ENCODE data around the gene ARPC1A.
"Not testable (repeated sequence)": the region's sequence is repeated elsewhere in the genome, so short reads cannot be mapped to it uniquely, and the experiment has no call there.

Gene ARPC1A

DNA sequence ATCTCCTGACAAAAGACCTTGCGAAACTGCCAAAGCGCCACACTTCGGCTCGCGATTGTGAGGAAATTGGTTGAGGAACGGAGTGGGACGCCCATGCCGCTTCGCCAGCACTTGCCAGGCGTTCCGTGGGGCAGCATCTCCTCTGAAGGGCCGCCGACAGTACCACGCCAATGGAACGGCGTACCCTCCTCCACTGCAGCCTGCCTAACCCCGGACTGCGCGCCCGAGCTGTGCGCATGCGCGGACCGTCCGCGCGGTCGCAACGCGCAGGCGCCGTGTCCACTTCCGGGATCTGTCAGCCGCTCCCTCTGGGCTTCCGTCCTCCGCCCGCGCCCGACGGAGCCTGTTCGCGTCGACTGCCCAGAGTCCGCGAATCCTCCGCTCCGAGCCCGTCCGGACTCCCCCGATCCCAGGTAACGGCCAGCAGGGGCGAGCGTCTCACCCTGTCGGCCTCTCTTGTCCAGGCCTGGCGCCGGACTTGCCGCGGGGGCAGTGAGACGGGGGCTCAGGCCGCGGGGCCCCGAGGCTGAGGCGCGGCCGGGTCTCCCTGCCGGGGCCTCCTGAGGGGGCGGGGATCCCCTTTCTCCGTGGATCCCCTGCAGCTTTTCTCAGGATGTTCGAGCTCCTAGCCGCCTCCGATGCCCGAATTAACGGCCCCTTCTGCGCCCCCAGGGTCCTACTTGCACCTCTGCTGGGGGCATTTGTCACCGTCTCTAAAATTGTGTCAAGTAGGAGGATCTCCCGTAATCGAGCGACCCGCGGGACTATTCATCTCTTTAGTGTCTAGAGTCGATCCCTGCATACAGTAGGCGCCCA is at the start of gene ARPC1A:
ARPC1A (plus strand) TSS at position 307 of the 816 bp plus-strand sequence. CDS start 7,456 bp downstream, outside the sequence.
- DNase-seq: peak; percentile 91

DNA sequence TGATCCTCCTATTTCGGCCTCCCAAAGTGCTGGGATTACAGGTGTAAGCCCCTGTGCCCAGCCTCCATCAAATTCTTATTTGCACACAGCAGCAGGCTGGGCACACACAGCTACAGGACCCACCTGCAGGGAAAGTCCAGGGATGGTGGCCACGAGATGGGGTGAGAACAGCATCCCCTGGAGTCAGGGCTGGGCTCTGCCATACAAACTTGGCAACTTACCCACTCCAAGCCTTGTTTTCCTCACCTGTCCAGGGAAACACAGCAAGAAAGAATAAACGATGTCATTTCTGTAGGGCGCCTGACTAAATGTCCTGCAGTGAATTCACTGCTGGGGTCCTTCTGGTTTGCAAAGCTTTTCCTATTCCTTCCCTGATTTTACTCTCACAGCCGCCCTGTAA is 47.5 kb upstream of the ARPC1A start:
- no peak for DNase-seq

DNA sequence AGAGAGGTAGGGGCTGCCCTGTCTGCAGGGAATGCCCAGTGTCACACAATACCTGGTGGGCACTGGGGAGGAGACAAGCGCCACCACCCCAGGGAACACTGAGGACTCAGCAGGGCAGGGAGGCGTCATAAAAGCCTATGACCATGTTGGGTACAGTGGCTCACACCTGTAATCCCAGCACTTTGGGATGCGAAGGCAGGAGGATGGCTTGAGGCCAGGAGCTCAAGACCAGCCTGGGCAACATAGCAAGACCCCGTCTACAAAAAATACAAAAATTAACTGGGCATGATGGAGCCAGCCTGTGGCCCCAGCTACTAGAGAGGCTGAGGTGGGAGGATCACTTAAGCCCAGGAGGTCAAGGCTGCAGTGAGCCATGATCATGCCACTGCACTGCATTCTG is 41.5 kb upstream of the ARPC1A start:
- not testable (repeated sequence) for DNase-seq

DNA sequence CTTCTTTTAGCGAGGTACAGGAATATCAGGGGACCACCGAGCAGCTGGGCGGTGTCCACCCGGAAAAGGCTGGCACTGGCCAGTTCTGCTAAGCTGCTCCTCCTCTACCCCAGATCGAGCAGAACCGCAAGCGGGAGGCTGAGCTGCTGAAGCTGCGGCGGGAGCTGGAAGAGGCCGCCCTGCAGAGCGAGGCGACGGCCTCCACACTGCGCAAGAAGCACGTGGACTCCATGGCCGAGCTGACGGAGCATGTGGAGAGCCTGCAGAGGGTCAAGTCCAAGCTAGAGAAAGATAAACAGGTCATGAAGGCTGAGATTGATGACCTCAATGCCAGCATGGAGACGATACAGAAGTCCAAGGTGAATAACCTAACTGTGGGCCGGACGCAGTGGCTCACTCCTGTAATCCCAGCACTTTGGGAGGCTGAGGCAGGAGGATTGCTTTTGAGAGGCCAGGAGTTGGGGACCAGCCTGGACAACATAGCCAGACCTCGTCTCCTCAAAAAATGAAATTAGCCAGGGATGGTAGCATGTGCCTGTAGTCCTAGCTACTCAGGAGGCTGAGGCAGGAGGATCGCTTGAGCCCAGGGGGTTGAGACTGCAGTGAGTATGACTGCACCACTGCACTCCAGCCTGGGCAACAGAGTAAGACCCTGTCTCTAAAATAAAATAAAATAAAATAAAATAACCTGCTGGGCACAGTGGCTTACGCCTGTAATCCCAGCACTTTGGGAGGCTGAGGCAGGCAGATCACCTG is 37.7 kb upstream of the ARPC1A start:
- DNase-seq: no peak

DNA sequence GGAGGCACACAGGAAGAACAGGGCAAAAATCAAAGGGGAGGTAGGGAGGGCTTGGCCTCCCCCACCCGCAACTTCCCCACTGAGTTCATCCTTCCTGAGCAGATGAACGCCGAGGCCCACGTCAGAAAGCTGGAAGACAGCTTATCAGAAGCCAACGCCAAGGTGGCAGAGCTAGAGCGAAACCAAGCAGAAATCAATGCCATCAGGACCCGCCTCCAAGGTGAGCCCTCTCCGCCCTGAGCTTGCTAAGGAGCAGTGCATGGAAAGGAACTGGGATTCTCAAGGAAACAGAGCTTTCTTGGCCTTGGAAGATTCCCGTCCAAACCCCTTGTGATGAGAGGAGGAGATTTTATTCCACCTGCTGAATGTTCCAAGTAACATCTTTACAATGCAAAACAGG is 36.5 kb upstream of the ARPC1A start:
- DNase-seq: no peak

DNA sequence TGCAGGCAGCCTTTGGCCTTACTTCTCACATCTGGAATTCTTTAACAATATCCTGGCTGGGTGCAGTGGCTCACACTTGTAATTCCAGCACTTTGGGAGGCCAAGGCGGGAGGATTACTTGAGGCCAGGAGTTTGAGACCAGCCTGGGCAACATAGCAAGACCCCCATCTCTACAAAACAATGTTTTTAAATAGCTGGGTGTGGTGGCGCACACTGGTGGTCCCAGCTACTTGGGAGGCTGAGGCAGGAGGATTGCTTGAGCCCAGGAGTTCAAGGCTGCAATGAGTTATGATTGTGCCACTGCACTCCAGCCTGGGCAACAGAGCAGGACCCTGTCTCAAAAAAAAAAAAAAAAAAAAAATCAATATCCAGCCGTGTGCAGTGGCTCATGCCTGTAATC is 35.5 kb upstream of the ARPC1A start:
- DNase-seq: not testable (repeated sequence)

DNA sequence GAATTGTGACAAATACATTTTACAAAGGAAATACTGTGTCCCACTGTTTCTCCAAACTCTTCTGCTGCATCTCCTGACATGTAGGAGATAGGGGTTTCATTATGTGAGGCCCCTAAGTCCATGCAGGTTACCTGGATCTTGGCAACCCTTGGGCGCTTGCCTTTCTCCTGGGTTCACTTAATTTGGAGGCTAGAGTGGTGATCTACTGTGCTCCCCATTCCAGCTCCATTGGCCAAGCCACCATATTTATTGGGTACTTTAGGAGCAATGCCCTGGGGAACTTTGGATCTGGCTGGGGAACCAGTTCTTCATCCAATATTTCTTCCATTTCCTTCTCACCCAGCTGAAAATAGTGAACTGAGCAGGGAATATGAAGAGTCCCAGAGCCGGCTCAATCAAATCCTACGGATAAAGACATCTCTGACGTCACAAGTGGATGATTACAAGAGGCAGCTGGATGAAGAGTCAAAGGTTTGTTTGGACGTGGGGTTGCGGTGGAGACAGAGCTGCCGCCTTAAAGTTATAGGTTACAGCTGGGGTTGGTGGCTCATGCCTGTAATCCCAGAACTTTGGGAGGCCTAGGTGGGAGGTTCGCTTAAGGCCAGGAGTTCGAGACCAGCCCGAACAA is 34.6 kb upstream of the ARPC1A start:
- DNase-seq: no peak

DNA sequence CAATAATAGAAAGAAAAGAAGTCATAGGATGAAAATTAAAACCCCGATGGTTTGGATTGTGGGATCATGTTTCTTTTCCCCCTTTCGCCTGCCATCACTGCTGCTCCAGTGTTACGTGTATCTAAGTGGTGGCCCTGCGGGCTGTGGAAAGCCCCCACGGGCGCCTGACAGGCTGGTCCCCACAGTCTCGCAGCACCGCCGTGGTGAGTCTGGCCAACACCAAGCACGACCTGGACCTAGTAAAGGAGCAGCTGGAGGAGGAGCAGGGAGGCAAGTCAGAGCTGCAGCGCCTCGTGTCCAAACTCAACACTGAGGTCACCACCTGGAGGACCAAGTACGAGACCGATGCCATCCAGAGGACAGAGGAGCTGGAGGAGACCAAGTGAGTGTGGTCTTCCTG is 33.6 kb upstream of the ARPC1A start:
- DNase-seq: no peak

DNA sequence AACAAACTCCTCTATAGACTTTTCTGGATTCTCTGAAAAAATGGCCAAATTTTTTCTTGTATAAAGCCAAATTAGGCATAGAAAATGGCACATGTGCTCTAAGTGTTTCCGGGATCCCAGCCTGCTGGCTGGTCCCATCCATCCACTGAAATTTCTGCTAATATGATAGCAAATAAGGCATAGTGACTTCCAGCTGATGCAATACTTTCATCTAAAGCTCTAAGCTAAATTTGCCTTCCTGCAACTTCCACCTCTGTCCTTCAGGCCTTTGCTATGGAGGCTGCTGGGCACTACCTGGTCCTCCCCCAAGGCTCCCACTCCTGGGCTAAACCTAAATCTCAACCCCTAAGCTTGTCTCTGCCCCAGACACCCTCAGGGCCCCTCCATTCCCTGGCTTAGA is 32.5 kb upstream of the ARPC1A start:
- DNase-seq: no peak

DNA sequence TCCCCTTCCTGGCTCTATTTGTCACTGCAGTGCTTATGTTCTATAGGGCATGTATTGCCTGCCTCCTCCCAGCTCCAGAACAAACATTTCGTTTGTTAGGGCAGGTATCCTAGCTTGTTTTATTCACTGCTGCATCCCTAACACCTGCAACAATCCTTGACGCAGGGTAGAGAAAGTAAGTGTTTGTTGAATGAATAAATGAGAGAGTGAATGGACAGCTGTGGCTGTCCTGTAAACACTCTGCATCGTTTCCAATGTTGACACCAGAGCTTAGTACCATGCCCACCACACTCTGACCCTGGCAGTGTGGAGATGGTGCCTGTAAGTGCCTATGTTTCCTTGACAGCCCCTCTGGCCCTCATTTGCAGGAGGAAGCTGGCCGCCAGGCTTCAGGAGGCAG is 32.0 kb upstream of the ARPC1A start:
- no peak for DNase-seq

DNA sequence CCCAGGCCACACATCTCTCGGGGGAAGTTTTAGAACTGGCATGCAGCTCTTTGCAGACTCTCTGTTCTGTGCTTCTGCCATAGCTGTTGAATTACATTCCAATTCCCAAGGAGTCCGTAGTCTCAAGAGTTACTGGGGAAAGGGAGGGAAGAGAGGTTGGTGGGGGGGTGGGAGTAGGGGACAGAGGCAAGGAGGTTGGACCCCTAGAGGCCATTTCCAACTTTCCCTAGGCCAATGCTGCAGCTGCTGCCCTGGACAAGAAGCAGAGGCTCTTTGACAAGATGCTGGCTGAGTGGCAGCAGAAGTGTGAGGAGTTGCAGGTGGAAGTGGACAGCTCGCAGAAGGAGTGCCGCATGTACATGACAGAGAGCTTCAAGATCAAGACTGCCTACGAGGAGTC is 29.2 kb upstream of the ARPC1A start:
- no peak for DNase-seq

DNA sequence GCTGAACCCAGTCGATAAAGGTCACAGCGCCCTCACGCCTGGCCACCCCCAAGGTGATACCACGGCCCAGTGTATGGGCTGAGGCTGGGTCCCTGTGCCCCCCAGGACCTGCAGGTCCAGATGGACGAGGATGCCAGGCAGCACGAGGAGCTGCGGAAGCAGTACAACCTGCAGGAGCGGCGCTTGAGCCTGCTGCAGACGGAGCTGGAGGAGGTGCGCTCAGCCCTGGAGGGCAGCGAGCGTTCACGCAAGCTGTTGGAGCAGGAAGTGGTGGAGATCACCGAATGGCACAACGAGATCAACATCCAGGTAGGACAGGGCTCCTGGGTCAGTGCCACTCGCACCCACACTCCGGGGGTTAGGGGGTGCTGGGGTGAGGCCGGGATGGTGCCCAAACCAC is 24.2 kb upstream of the ARPC1A start:
- no peak for DNase-seq

DNA sequence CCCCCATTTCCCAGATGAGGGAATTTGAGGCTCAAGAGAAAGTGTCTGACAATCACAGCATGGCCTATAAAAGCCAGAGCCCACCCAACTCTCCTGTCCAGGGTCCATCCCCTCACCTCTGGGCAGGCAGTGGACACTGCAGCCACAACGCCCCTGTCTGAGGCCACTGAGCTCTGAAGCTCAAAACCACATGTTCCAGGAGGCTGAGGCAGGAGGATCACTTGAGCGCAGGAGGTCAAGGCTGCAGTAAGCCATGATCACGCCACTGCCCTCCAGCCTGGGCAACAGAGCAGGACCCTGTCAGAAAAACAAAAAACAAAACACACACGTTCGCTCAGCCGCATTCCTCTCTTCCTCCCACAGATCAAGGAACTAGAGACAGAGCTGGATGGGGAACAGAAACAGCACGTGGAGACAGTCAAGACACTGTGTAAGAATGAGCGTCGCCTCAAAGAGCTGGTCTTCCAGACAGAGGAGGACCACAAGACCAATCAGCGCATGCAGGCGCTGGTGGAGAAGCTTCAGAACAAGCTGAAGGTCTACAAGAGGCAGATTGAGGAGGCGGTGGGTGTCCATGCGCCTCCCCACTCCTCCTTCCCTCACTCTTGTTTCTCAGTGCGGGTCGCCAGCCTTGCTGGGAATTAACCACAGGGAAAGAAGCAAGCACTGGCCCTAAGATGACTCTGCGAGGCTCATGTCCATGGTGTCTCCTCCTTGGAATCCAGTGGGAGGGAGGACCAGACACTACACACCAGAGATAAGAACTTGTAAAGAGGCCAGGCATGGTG is 20.0 kb upstream of the ARPC1A start:
- DNase-seq: no peak

DNA sequence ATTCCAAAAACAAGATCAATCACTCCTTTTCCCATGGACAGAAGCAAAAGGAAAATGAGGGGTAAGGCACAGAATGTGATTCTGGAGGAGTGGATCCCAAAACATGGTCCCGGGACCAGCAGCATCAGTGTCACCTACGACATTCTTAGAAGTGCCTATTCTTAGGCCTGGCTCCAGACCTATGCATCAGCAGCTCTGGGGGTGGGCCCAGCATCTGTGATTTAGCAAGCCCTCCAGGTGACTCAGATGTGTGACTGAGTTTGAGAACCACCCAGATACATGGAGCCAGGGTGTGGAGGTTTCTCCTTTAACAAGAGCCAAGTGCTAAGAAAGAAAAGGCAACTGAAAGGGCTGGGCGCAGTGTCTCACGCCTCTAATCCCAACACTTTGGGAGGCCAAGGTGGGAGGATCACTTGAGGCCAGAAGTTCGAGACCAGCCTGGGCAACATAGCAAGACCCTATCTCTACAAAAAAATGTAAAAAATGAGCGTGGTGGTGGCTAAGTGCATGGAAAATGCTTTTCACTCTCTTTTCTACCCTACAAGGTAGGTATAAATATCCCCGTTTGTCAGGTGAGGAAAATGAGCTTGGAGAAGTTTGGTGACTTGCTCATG is 17.1 kb upstream of the ARPC1A start:
- DNase-seq: no peak

DNA sequence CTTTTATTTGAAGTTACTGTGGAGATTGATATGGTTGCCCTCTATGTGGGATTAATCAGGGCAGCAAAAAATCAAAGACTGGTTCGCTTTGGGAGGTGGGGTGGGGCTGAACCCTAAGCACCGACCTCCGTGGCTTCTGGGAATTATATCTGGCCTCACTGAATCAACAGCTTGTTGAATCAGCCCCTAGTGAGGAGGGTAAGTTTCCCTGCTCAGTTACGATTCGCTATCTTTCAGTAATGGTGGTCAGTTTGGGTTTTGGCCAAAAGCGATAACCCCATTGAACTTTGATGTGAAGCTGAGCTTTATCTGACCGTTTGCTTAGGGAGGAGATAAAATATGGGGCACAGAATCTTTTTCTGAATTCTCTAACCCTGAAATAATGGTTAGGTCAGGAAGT is 16.6 kb upstream of the ARPC1A start:
- no peak for DNase-seq

DNA sequence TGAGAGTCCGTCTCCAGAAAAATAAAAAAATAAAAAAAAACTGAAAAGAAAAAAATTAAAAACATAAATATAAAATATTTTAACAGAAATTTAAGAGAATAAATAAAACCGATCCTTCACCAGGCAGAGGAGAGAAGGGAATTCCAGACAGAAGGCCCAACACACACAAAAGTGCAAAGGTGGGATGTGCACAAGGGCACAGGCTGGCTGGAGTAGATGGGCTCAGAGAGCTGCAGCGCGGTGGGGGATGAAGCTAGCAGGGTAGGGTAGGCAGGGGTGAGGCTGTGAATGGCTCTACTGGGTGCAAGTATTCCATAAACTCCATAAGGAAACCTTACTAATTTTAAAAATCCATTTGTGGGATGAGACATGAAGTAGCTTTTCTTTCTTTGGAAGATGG is 15.7 kb upstream of the ARPC1A start:
- DNase-seq: no peak

DNA sequence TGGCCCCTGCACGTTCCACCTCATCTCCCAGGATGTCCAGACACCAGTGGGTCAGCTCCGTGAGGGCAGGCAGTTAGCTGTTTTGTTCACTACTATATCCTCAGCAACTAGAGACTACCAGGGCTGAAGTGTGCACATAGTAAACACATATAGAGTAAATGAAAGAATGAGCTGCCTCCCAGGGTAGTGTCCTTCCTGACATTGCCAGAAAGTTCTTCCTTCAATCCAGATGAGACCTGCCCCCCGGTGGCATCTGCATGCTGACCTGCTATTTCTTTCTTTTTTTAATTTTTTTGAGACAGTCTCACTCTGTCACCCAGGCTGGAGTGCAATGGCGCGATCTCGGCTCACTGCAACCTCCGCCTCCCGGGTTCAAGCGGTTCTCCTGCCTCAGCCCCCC is 14.0 kb upstream of the ARPC1A start:
- no peak for DNase-seq

DNA sequence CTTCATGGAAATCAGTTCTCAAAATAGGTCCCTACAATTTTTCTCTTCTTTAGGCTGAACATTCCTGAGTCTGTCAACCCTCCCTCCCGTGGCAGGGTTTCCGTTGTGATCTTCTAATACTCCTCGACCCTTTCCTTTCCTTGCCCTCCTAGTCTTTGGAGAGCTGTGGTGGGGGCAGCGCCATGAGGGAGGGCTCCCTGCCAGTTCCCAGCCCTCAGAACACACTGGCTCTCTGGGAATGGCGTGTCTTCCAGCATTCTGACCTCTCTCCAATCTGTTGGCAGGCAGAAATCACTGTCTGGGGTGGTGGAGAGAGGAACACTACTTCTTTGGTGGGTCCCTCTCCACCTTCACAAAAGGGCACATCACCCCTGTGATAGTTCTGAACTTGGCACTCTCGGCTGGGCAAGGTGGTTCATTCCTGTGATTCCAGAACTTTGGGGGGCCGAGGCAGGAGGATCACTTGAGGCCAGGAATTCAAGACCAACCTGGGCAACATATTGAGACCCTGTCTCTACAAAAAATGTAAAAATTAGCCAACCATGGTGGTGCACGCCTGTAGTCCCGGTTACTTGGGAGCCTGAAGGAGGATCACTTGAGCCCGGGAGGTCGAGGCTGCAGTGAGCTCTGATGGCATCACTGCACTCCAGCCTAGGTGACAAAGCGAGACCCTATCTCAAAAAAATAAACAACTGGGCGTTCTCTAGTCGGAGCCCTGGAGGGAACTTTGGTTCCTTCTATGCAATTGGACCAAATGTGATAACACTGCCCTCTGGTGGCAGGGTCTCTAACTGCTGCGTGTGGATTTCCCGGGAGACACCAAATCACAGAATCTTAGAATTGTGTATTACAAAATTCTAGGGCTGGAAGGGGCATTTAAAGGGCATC is 13.1 kb upstream of the ARPC1A start:
- DNase-seq: peak; percentile 63

DNA sequence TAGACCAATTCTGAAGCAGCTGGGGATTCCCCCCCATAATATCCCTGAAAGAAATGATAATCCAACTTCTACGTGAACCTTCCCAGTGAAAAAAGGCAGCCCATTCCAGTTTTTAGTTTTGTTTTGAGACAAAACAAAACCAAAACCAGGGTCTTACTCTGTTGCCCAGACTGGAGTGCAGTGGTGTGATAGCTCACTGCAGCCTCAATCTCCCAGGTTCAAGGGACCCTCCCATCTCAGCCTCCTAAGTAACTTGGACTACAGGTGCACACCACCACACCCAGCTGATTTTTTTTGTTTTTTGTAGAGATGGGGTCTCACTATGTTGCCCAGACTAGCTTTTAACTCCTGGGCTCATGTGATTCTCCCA is 12.5 kb upstream of the ARPC1A start:
- DNase-seq: no peak

DNA sequence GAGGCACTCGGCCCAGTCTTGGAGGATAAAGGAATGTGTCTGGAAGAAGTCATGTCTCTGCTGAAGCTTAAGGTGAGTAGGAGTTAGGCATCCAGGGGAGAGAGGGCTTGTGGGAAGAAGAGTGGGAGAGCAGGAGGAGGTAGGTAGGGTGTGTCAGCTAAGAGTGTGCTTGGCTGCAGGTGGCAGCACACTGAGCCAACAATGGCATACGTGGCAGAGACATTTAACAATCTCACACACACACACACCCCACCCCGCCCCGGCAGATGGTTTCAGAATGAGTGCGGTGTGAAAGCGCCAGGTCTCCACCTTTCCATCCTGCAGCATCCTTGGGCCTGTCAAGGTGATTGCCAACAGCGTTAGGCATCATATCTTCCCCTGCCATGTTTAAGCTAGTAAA is 11.2 kb upstream of the ARPC1A start:
- no peak for DNase-seq

DNA sequence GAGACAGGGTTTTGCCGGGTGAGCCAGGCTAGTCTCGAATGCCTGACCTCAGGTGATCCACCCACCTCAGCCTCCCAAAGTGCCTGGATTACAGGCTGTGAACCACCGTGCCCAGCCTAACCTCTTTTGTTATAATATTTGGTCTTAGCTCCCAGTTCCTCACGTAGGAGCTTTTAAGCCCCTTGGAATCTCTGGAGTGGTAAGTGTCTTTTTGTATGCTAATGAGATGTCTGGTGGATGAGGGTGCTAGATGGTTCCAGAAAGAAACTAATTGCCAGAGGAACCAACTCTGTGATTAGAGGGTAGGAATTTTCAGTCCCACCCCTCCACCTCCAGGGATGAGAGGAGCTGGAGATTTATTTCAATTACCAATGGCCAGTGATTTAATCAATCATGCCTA is 5.3 kb upstream of the ARPC1A start:
- DNase-seq: no peak

DNA sequence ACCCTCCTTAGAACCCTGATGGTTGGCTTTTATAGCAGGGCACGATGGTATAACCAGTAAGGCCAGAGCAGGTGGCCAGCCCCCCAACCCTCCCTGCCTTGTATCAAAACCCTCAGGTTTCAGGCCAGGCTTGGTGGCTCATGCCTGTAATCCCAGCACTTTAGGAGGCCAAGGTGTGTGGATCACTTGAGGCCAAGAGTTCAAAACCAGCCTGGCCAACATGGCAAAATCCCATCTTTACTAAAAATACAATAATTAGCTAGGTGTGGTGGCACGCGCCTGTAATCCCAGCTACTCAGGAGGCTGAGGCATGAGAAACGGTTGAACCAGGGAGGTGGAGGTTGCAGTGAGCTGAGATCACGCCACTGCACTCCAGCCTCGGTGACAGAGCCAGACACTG is 3.0 kb upstream of the ARPC1A start:
- DNase-seq: not testable (repeated sequence)
